Stimulated activated CD4-positive, alpha-beta T cell treated with anti-CD3 and anti-CD28 coated beads, Interleukin-15, amount 100 ng/mL, for 1 hour (primary cell): Measurements from ENCODE around the gene PRTFDC1.

Experiments used
- DNase-seq, 2 donors: peaks; one replicate each; pipeline ENCODE4 v3.0.0-alpha.2; 2020; ENCODE audit warnings: low read depth in 1 of 2, low spot score in 1 of 2

The PRTFDC1 gene

GRCh38 chr10:24882047-24882698 is 70.2 kb downstream of the PRTFDC1 start:
- no peak for DNase-seq

GRCh38 chr10:24879861-24880260 is 72.5 kb downstream of the PRTFDC1 start:
- no peak for DNase-seq

- DNase-seq, result no peak
These were observed 78.3 kb downstream of the PRTFDC1 start for GRCh38 chr10:24874133-24874532.

- DNase-seq, result no peak
These were observed 79.1 kb downstream of the PRTFDC1 start for GRCh38 chr10:24873281-24873683.

- DNase-seq, result no peak
These were observed 79.6 kb downstream of the PRTFDC1 start for GRCh38 chr10:24872790-24873182.

- no peak for DNase-seq
These were observed 80.2 kb downstream of the PRTFDC1 start for GRCh38 chr10:24872049-24872789.

- no peak for DNase-seq
These were observed 81.1 kb downstream of the PRTFDC1 start for GRCh38 chr10:24871011-24871935.

GRCh38 chr10:24869354-24870015 is 82.9 kb downstream of the PRTFDC1 start:
- DNase-seq, result no peak

GRCh38 chr10:24866604-24867583 is 85.5 kb downstream of the PRTFDC1 start:
- no peak for DNase-seq

- no peak for DNase-seq
These were observed 86.6 kb downstream of the PRTFDC1 start for GRCh38 chr10:24865783-24866182.

- DNase-seq, result no peak
These were observed 89.8 kb downstream of the PRTFDC1 start for GRCh38 chr10:24862589-24862988.

- DNase-seq, result no peak
These were observed 93.8 kb downstream of the PRTFDC1 start for GRCh38 chr10:24858288-24859270.

GRCh38 chr10:24857031-24857725 is 95.2 kb downstream of the PRTFDC1 start:
- no peak for DNase-seq

GRCh38 chr10:24854256-24854655 is 98.2 kb downstream of the PRTFDC1 start:
- DNase-seq, result no peak

- DNase-seq, result no peak
These were observed 98.7 kb downstream of the PRTFDC1 start for GRCh38 chr10:24853661-24854060.

- DNase-seq, result no peak
These were observed 100.8 kb downstream of the PRTFDC1 start for GRCh38 chr10:24851629-24852028.

- no peak for DNase-seq
These were observed 101.6 kb downstream of the PRTFDC1 start for GRCh38 chr10:24850727-24851296.
